ENCODE measurements around the gene MAGEB17.

Gene MAGEB17

GRCh38 chrX:16212436-16212835 is 45.2 kb downstream of the MAGEB17 start:
- peak in 1 of 2 experiments; percentile 31 for DNase-seq

- DNase-seq: no peak
Observed at GRCh38 chrX:16213961-16214360, 46.7 kb downstream of the MAGEB17 start.

GRCh38 chrX:16215660-16216059 is 48.4 kb downstream of the MAGEB17 start:
- DNase-seq: peak; percentile 56 to 64
